ENCODE measurements around the gene PSMA7. TPM values are rescaled to one million over a fixed set of nuclear protein-coding genes. Genes with fewer than 3 reads are reported as not detected.

The PSMA7 gene
- total and polyA plus RNA-seq, 2 of the 8 experiments (the other 6 are each of a cell fraction or from before 2014, with no cell fraction given): 361 to 648 TPM

GRCh38 chr20:62126141-62126540, 17.1 kb downstream of the PSMA7 start:
- Histone ChIP-seq H2BK15ac (ENCODE audit: low read length) (no peak overlapping the region), H4K8ac (ENCODE audit: extremely low read depth, insufficient read depth, low read length) (no peak overlapping the region; the same call in 1 of the 2 replicates), H3K14ac (ENCODE audit: insufficient read length) (no peak overlapping the region), H3K4me3 (ENCODE audit: extremely low read depth in 1 of 4, insufficient read depth in 2 of 4, low read depth in 3 of 4, low read length in 4 of 4) (no peak overlapping the region), H2BK20ac (ENCODE audit: low read length) (no peak overlapping the region), H3K36me3 (ENCODE audit: control insufficient read depth in 2 of 4, insufficient read depth in 4 of 4, low read length in 3 of 4) (peaks cover 40 to 70% (median 56%) of the 10 kb centered on the region in 4 experiments), H4K5ac (ENCODE audit: insufficient read length, low read depth, low read length) (no peak overlapping the region), H3K23me2 (ENCODE audit: low read depth, low read length) (peaks cover 5% of the 10 kb centered on the region; the same call in 1 of the 2 replicates), H2AFZ (ENCODE audit: low read length) (no peak overlapping the region), H3K27ac (ENCODE audit: low read depth, low read length) (no peak overlapping the region), H4K20me1 (replicated peaks in 1 of 2; ENCODE audit: control insufficient read depth in 1 of 2, insufficient read depth in 2 of 2, low read length in 2 of 2) (peaks cover 31 to 33% of the 10 kb centered on the region in 2 experiments), H3K79me1 (ENCODE audit: low read depth, low read length) (peaks cover 18% of the 10 kb centered on the region), H3K23ac (ENCODE audit: insufficient read length) (no peak overlapping the region), H3K9me3 (ENCODE audit: insufficient read depth in 2 of 2, low read depth in 1 of 2, low read length in 1 of 2) (no peaks in the 10 kb centered on the region), H3K56ac (replicated peaks; ENCODE audit: insufficient read length, low read depth, low read length) (no peak overlapping the region), H3K27me3 (replicated peaks in 1 of 4; ENCODE audit: control insufficient read depth in 3 of 4, extremely low read depth in 1 of 4, insufficient read depth in 3 of 4, low read length in 3 of 4) (no peaks in the 10 kb centered on the region), H2BK5ac (ENCODE audit: low read depth, low read length) (no peak overlapping the region), H3K18ac (ENCODE audit: extremely low read depth, low read length) (no peak overlapping the region), H3K4ac (replicated peaks; ENCODE audit: insufficient read length, low read depth, low read length) (no peak overlapping the region), H3K79me2 (ENCODE audit: control insufficient read depth in 1 of 2, insufficient read depth in 2 of 2, low read length in 2 of 2) (peaks cover 13 to 36% of the 10 kb centered on the region in 2 experiments), H2BK120ac (replicated peaks; ENCODE audit: low read depth, low read length) (no peak overlapping the region), H2AK5ac (ENCODE audit: low read depth, low read length) (no peak overlapping the region), H3K4me2 (ENCODE audit: insufficient read depth in 1 of 2, low read depth in 2 of 2, low read length in 2 of 2) (no peak overlapping the region), H3K4me1 (replicated peaks in 1 of 4; ENCODE audit: control insufficient read depth in 3 of 4, insufficient read depth in 4 of 4, low read length in 3 of 4) (peaks cover 0 to 10% (median 5%) of the 10 kb centered on the region in 4 experiments; a peak in 5 of 7 replicates), H4K91ac (replicated peaks; ENCODE audit: insufficient read length, low read length) (no peak overlapping the region), H3K9ac (replicated peaks in 1 of 4; ENCODE audit: extremely low read depth in 1 of 4, low read depth in 3 of 4, low read length in 3 of 4) (no peak overlapping the region), H2BK12ac (ENCODE audit: low read depth, low read length) (no peak overlapping the region)
- no peak for FAIRE-seq
- DNase-seq (ENCODE audit: low read depth in 1 of 2, low spot score in 2 of 2): peak in 1 of 2 experiments; percentile 39
- ChIA-PET CTCF (ENCODE audit: partially characterized antibody) (interaction anchor here (1.0 to 6.6 kb wide), 9 partner anchors 11 to 118 kb away, joined by 3 to 57 read pairs (median 3); no protein-coding TSS in a partner anchor), POLR2A (ENCODE audit: partially characterized antibody) (interaction anchor here (0.6 to 12.2 kb wide), 5 partner anchors 8 to 745 kb away, joined by 7 to 125 read pairs (median 61); partner anchors contain the start of gene TAF4)
- WGBS, 2 experiments (ENCODE audit: extremely low coverage in 1 of 2, insufficient coverage in 1 of 2, insufficient read length in 1 of 2, insufficient replicate concordance in 2 of 2, low coverage in 1 of 2, low lambda C conversion rate in 2 of 2, missing lambda C conversion rate in 1 of 2): 98% methylated on average over 20 of the region's 20 CpGs; no CpG with 5 or more reads in 1 of the 2 experiments
- TF ChIP-seq RBBP5 (IDR thresholded peaks at IDR 0.05; ENCODE audit: borderline replicate concordance, low read depth, low read length) (no peak), POLR2A (IDR thresholded peaks at IDR 0.05; ENCODE audit: control extremely low read depth in 1 of 2, low read depth in 2 of 2, low read length in 2 of 2) (no peak), GTF2F1 (IDR thresholded peaks at IDR 0.05; ENCODE audit: borderline replicate concordance, low read depth, low read length) (no peak), EGR1 (IDR thresholded peaks at IDR 0.05; ENCODE audit: borderline replicate concordance, low read depth, low read length) (no peak), CBX5 (IDR thresholded peaks at IDR 0.05; ENCODE audit: low read depth, low read length) (no peak), EZH2 (IDR thresholded peaks at IDR 0.05; ENCODE audit: low read depth, low read length, severe bottlenecking) (no peak), BCL11A (IDR thresholded peaks at IDR 0.05; ENCODE audit: low read depth in 2 of 2, low read length in 2 of 2) (no peak), SIX5 (IDR thresholded peaks at IDR 0.05; ENCODE audit: low read depth, low read length) (no peak), TAF7 (optimal IDR thresholded peaks at IDR 0.05; ENCODE audit: borderline replicate concordance, low read depth, low read length) (no peak), JUND (IDR thresholded peaks at IDR 0.05; ENCODE audit: low read length) (no peak)
